Measurements from ENCODE around the gene DTX3. TPM values are rescaled to one million over a fixed set of nuclear protein-coding genes. Genes with fewer than 3 reads are reported as not detected.

Gene DTX3
- total RNA-seq, 4 donors from 2014 or later: 10.4 to 19.0 (median 12.1) TPM

DNA sequence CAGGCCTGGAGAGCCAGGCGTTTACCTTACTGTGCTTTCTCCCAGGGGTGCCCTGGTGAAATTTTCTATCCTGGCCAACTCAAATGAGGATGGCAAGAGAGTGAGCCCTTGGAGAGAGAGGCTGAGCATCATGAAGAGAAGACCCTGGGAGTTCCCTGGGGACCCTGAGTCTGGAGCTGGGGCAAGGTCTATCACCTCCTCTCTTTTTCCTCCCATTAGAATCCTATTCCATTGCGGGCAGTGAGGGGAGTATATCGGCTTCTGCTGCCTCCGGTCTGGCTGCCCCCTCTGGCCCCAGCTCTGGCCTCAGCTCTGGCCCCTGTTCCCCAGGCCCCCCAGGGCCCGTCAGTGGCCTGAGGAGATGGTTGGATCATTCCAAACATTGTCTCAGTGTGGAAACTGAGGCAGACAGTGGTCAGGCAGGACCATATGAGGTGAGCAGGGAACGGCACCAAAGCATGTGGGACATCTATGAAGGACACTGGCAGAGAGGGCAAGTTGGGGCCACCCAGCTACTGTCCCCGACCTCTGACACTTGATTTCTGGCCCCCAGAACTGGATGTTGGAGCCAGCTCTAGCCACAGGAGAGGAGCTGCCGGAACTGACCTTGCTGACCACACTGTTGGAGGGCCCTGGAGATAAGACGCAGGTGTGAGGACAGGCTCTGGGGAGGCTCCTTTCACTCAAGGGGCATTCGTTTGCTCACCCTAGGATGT lies 8.2 kb downstream of the DTX3 start:
- no peak for TF ChIP-seq POLR2AphosphoS5 (IDR thresholded peaks at IDR 0.05)
- no peak for TF ChIP-seq POLR2A (IDR thresholded peaks at IDR 0.05)
- TF ChIP-seq EP300 (IDR thresholded peaks at IDR 0.05): no peak
- TF ChIP-seq, protein P1, sequence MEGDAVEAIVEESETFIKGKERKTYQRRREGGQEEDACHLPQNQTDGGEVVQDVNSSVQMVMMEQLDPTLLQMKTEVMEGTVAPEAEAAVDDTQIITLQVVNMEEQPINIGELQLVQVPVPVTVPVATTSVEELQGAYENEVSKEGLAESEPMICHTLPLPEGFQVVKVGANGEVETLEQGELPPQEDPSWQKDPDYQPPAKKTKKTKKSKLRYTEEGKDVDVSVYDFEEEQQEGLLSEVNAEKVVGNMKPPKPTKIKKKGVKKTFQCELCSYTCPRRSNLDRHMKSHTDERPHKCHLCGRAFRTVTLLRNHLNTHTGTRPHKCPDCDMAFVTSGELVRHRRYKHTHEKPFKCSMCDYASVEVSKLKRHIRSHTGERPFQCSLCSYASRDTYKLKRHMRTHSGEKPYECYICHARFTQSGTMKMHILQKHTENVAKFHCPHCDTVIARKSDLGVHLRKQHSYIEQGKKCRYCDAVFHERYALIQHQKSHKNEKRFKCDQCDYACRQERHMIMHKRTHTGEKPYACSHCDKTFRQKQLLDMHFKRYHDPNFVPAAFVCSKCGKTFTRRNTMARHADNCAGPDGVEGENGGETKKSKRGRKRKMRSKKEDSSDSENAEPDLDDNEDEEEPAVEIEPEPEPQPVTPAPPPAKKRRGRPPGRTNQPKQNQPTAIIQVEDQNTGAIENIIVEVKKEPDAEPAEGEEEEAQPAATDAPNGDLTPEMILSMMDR (IDR thresholded peaks at IDR 0.05): no peak
- 92% methylated on average over 10 of the region's 10 CpGs for WGBS
- peaks cover 23% of the 10 kb centered on the region for H3K27me3 ChIP-seq
- no peak overlapping the region for H3K27ac ChIP-seq
- DNase-seq (ENCODE audit: low spot score in 2 of 2): peak in 1 of 2 donors; percentile 40
- no peaks in the 10 kb centered on the region for H3K9me3 ChIP-seq
- H3K36me3 ChIP-seq: peaks cover 2% of the 10 kb centered on the region
- H3K4me1 ChIP-seq: peaks cover 30% of the 10 kb centered on the region
- no peak overlapping the region for H3K4me3 ChIP-seq

DNA sequence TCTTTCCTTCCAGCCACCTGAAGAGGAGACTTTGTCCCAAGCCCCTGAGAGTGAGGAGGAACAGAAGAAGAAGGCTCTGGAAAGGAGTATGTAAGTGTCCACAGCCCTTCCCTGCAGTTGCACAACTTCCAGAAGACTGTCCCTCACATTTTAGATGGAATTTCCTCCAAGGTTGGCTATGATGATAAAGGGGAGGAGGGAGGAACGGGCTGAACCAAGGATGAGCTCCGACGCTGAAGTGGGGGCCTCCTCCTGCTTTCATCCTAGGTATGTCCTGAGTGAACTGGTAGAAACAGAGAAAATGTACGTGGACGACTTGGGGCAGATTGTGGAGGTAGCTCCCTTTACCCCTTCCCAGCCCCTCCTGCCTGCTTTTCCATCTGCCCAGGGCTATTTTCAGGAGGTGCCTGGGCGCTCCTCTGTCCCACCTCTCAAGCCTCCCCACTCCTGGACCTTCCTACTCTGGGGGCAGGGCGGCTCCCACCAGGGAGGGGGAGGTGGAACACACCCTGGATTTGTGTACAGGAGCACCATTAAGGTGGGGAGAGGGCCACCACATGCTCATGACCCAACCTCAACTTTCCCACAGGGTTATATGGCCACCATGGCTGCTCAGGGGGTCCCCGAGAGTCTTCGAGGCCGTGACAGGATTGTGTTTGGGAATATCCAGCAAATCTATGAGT lies 8.9 kb downstream of the DTX3 start:
- peak in 1 of 2 donors; percentile 46 for DNase-seq (ENCODE audit: low spot score in 2 of 2)
- peaks cover 25% of the 10 kb centered on the region for H3K27me3 ChIP-seq
- TF ChIP-seq POLR2A (IDR thresholded peaks at IDR 0.05) (no peak), EP300 (IDR thresholded peaks at IDR 0.05) (no peak), POLR2AphosphoS5 (IDR thresholded peaks at IDR 0.05) (no peak)
- TF ChIP-seq, protein P1 (IDR thresholded peaks at IDR 0.05): no peak
- H3K9me3 ChIP-seq: no peaks in the 10 kb centered on the region
- WGBS: 88% methylated on average over 10 of the region's 10 CpGs
- H3K4me3 ChIP-seq: no peak overlapping the region
- peaks cover 2% of the 10 kb centered on the region for H3K36me3 ChIP-seq
- peaks cover 30% of the 10 kb centered on the region for H3K4me1 ChIP-seq
- H3K27ac ChIP-seq: no peak overlapping the region

DNA sequence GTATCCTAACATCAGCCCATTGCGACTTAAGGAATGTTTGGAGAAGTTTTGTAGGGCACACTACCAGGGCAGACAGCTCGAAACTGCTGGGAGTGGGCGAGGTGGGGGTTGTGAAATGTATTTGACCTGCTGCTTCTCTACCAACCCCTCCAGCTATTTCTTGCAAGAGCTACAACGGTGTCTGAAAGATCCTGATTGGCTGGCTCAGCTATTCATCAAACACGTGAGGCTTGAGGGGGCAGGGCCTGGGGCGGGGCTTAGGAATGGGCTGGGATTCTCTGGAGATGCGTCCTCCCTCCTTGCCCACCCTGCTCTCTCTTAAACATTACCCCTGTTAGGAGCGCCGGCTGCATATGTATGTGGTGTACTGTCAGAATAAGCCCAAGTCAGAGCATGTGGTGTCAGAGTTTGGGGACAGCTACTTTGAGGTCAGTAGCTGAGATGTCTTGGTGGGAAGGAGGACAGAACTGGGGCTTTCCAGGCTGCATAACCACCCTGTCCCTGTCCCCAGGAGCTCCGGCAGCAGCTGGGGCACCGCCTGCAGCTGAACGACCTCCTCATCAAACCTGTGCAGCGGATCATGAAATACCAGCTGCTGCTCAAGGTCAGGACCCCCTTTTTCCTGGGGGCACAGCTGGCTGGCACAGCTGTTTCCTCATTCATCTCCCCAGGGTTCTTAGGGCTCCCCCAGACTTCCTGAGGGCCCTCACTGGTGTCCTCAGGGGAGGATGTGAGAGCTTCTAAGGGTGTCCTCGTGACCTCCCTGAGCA lies 9.7 kb downstream of the DTX3 start:
- 49% methylated on average over 10 of the region's 14 CpGs for WGBS
- H3K27me3 ChIP-seq: peaks cover 31% of the 10 kb centered on the region
- no peak overlapping the region for H3K27ac ChIP-seq
- no peak for TF ChIP-seq EP300 (IDR thresholded peaks at IDR 0.05)
- no peak for TF ChIP-seq POLR2A (IDR thresholded peaks at IDR 0.05)
- TF ChIP-seq POLR2AphosphoS5 (IDR thresholded peaks at IDR 0.05): no peak
- TF ChIP-seq, protein P1 (IDR thresholded peaks at IDR 0.05): no peak
- no peak overlapping the region for H3K4me3 ChIP-seq
- no peaks in the 10 kb centered on the region for H3K9me3 ChIP-seq
- peaks cover 30% of the 10 kb centered on the region for H3K4me1 ChIP-seq
- H3K36me3 ChIP-seq: peaks cover 2% of the 10 kb centered on the region
- DNase-seq (ENCODE audit: low spot score in 2 of 2): peak in 1 of 2 donors; percentile 66

DNA sequence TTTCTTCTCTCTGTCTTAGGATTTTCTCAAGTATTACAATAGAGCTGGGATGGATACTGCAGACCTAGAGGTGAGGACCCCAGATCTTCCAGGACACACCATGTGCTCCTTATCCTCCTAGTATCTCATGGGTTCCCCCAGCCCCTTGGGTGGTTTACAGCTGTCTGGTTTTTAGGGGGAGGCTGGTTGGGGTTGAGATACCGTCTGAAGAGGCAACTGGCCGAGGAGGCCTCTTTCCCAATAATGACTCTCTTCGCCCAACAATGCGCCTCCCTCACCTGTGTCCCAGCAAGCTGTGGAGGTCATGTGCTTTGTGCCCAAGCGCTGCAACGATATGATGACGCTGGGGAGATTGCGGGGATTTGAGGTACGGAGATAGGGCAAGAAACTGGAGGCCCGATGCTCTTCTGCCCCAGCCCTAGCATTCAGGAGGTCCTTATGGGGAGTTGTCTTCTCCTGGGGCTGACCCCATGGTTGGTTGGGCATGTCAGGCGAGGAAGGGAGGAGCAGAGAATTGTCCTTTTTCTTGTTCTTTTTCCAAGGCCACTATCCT lies 10.4 kb downstream of the DTX3 start:
- DNase-seq (ENCODE audit: low spot score in 2 of 2): peak in 1 of 2 donors; percentile 48
- Histone ChIP-seq H3K27me3 (peaks cover 38% of the 10 kb centered on the region), H3K9me3 (no peaks in the 10 kb centered on the region), H3K36me3 (peaks cover 2% of the 10 kb centered on the region), H3K4me3 (no peak overlapping the region), H3K27ac (no peak overlapping the region), H3K4me1 (peaks cover 30% of the 10 kb centered on the region)
- 81% methylated on average over 11 of the region's 11 CpGs for WGBS
- no peak for TF ChIP-seq POLR2AphosphoS5 (IDR thresholded peaks at IDR 0.05)
- TF ChIP-seq, protein P1 (IDR thresholded peaks at IDR 0.05): no peak
- no peak for TF ChIP-seq EP300 (IDR thresholded peaks at IDR 0.05)
- TF ChIP-seq POLR2A (IDR thresholded peaks at IDR 0.05): no peak
